Brain microvascular endothelial cell (primary cell): ENCODE data around the gene CENPW.

Experiments
- DNase-seq: peaks from one replicate; pipeline ENCODE4 v3.0.0-alpha.2; 2020
- H3K27ac ChIP-seq: fragments of 250-450 bp; sonication (Bioruptor Pico); 2 replicates; pipeline ENCODE4 v1.5.1; 2020; ENCODE audit warnings: mild to moderate bottlenecking, moderate library complexity
- H3K27me3 ChIP-seq: fragments of 250-450 bp; sonication (Bioruptor Pico); replicated peaks from 2 replicates; pipeline ENCODE4 v1.5.1; 2020; ENCODE audit warnings: mild to moderate bottlenecking
- H3K36me3 ChIP-seq: fragments of 250-450 bp; sonication (Bioruptor Pico); replicated peaks from 2 replicates; pipeline ENCODE4 v1.5.1; 2020; ENCODE audit warnings: mild to moderate bottlenecking
- H3K4me3 ChIP-seq: 2 replicates; pipeline ENCODE4 v1.5.1; 2011; ENCODE audit warnings: low read depth, mild to moderate bottlenecking, control low read depth, low read length, moderate library complexity
- CTCF ChIP-seq: IDR thresholded peaks from 2 replicates; pipeline ENCODE4 v1.5.1; 2011; ENCODE audit warnings: low read depth, mild to moderate bottlenecking, moderate library complexity, low read length, control low read depth, inconsistent platforms; ENCODE audit errors: missing control alignments
- in situ Hi-C: cut with HindIII; loops from 2 replicates; pipeline ENCODE4 v1.10.0; 2017; ENCODE audit warnings: low sequenced_read_pairs, low pct_ligation_motif_present

Gene CENPW

GRCh38 chr6:126374372-126374771 is 34.5 kb downstream of the CENPW start:
- H3K36me3 ChIP-seq, result no peaks in the 10 kb centered on the region
- no peak overlapping the region for H3K27ac ChIP-seq
- in situ Hi-C loops, result no loop called here
- H3K27me3 ChIP-seq, result no peaks in the 10 kb centered on the region
- no peak overlapping the region for H3K4me3 ChIP-seq
- no peak for DNase-seq
- TF ChIP-seq CTCF, result no peak

GRCh38 chr6:126376682-126377081 is 36.8 kb downstream of the CENPW start:
- Histone ChIP-seq H3K27ac (no peak overlapping the region), H3K27me3 (no peaks in the 10 kb centered on the region), H3K36me3 (no peaks in the 10 kb centered on the region), H3K4me3 (no peak overlapping the region)
- in situ Hi-C loops, result no loop called here
- no peak for DNase-seq
- TF ChIP-seq CTCF, result no peak

- no peaks in the 10 kb centered on the region for H3K36me3 ChIP-seq
- TF ChIP-seq CTCF, result no peak
- no peaks in the 10 kb centered on the region for H3K27me3 ChIP-seq
- in situ Hi-C loops, result no loop called here
- H3K27ac ChIP-seq, result no peak overlapping the region
- no peak overlapping the region for H3K4me3 ChIP-seq
- no peak for DNase-seq
Observed at GRCh38 chr6:126377594-126378153, 37.8 kb downstream of the CENPW start.

GRCh38 chr6:126380072-126380583 is 40.2 kb downstream of the CENPW start:
- Histone ChIP-seq H3K36me3 (no peaks in the 10 kb centered on the region), H3K27ac (no peak overlapping the region), H3K4me3 (no peak overlapping the region), H3K27me3 (no peaks in the 10 kb centered on the region)
- TF ChIP-seq CTCF, result no peak
- in situ Hi-C loops, result no loop called here
- DNase-seq, result no peak

- TF ChIP-seq CTCF, result no peak
- H3K27ac ChIP-seq, result no peak overlapping the region
Observed at GRCh38 chr6:126381498-126381897, 41.6 kb downstream of the CENPW start.

GRCh38 chr6:126383203-126383602 is 43.3 kb downstream of the CENPW start:
- in situ Hi-C loops, result no loop called here
- Histone ChIP-seq H3K36me3 (no peaks in the 10 kb centered on the region), H3K4me3 (no peak overlapping the region), H3K27ac (no peak overlapping the region), H3K27me3 (no peaks in the 10 kb centered on the region)
- DNase-seq, result no peak
- TF ChIP-seq CTCF, result no peak

More at GRCh38 chr6:126381498-126381897, 41.6 kb downstream of the CENPW start:
- in situ Hi-C loops, result no loop called here
- no peaks in the 10 kb centered on the region for H3K36me3 ChIP-seq
- H3K27me3 ChIP-seq, result no peaks in the 10 kb centered on the region
- no peak overlapping the region for H3K4me3 ChIP-seq
- DNase-seq, result no peak
